GM18861 (cell line): ENCODE measurements around the gene TBCCD1.
"Not testable (repeated sequence)": the region's sequence is repeated elsewhere in the genome, so short reads cannot be mapped to it uniquely, and the experiment has no call there.

ENCODE experiments used
- ATAC-seq: cut with Tn5 transposase; IDR thresholded peaks from one replicate; pipeline ENCODE4 v1.9.1; 2021; ENCODE audit not compliant: unreplicated experiment

TBCCD1 gene

DNA sequence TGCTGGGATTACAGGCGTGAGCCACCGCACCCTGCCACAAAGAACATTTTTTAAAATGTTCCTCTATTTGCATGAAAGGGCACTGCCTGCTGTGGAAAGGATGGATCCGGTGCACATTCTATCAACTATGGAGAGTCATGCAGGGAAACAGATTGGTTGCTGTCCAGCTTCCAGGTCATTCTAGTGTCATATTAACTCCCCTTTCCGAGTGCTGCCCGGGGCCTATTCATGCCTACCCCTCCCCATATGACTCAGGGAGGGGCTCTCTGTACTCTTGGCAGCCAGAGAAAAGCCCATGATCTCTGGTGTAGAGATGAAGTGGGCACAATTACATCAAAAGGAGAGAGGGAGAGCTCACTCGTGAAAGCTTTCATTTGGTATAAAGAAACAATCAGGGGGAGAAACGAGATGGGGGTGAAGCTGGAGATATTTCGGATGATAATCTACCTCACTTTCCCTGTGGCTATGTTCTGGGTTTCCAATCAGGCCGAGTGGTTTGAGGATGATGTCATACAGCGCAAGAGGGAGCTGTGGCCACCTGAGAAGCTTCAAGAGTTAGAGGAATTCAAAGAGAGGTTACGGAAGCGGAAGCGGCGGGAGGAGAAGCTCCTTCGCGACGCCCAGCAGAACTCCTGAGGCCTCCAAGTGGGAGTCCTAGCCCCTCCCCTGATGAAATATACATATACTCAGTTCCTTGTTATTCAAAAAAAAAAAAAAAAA, 29.6 kb upstream of the TBCCD1 start:
- no peak for ATAC-seq

DNA sequence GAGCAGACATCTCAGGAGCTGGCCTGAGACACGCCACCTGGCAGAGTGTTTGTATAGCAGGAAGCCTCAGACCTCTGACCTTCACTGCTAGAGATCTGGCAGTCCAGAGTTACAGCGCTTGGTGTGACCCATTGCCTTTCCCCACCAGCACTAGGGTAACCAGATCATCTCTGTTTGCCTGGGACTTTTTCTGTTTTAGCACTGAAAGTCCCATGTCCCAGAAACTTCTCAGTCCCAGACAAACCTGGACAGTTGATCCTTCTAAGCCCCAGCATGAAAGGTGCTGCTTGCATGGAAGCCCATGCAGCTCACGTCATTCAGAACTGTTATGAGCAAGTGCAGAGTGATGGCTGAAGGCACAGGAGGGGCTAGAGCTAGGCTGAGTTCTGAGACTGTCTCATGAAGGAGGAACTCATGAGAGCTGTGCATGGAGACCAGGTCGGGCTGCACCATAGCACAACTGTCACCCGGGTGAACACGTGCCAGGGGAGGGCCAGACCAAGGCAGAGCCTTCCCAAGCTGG, 27.5 kb upstream of the TBCCD1 start:
- no peak for ATAC-seq

DNA sequence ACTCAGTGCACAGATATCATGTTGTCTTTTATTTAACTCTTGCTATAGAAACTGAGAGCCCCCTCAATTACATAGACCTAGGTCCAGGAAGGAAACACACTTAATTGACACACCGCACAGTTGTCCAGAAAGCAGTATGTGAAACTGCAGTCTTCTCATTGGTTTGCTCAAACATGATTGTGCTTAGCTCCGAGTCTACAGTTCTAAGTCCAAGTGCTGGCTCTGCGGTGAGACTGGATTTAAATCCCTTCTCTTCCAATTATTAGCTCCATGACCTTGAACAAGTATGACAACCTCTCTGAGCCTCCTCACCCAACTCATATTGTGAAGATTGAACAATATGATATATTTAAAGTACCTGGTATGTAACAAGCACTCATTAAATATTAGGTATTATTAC, 26.7 kb upstream of the TBCCD1 start:
- no peak for ATAC-seq

DNA sequence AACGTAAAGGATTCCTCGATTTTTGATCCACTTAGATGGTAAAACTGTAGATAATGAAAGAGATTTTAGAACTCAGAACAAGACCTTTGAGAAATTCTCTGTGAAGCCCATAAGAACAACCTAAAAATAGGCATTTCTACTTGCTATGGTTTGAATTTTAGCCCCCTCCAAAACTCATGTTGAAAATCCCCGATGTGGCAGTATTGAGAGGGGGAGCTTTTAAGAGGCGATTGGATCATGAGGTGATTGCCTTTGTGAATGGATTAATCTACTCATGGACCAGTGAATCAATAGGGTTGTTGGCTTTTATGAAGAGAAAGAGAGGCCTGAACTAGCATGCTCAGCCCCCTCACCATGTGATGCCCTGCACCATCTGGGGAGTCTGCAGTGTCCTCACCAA, 25.5 kb upstream of the TBCCD1 start:
- no peak for ATAC-seq

DNA sequence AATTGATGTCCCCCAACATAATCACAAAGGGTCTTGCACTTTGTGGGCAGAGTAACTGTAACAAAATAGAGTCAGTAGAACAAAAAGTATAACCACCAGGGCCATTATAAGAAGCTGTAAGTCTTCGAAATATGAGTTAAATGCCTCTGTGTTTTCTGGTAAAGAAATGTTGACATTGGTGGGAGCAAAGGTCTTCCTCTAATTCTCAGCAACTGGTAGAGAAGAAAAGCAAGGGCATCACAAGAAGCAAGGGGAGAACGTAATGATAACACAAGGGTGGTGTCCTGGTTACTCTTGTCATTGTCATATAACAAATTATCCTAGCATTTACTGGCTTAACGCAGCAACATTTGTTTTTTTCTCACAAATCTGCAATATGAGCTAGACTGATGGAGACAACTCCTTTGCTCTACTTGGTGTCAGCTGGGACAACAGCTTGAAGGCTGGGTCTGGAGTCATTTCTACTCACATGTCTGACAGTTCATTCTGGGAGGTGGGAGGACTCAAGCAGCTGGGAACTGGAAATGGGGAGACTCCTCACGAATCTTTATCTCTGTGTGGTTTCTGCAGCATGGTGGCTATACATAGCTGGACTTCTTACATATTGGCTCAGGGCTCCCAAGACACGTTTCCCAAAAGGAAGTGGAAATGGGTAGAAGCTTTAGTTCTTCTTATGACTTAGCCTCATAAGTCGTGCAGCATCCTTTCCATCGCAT, 23.6 kb upstream of the TBCCD1 start:
- no peak for ATAC-seq

DNA sequence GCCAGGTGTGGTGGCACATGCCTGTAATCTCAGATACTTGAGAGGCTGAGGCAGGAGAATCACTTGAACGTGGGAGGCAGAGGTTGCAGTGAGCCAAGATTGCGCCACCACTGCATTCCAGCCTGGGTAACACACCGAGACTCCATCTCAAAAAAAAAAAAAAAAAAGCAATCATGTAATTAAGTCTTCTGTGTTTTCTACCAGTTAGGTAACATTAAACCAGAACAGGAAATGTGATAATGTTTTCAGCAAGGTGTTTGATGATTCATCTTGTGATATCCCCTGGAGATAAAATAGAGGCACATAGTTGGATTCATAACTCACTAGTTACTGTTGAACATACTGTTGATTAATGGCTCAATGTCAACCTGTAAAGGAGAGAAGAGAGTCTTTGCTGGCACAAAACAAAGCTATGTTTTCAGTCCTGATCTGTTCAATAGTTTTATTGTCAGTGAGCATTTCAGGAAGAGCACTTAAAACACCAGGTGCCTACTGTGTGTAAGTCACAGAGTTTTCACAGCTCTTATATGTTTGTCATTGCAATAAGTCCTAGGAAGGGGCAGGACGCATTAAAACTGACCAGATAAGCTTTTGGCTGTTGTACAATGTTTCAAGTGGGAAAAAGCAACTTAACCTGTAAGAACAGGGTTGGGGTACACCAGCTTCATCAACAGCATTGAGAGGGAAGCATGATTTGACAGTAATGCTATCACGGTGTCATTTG, 22.9 kb upstream of the TBCCD1 start:
- no peak for ATAC-seq

DNA sequence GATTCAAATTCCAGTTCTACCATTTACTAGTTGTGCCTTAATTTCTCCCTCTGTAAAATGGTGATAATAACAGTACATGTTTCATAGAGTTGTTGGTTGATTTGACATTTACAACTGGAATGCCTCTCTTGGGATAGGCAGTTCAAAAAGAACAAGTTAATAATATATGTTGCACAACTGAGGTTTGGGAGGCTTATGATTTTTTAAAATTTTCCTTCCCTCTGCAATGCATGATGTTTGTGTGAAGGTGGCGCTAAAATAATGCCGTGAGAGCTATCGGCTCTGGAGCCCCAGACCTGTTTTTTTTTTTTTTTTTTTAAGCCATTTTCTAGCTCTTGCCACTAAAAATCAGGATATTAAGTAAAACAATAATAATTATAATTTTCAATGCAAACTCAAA, 22.0 kb upstream of the TBCCD1 start:
- no peak for ATAC-seq

DNA sequence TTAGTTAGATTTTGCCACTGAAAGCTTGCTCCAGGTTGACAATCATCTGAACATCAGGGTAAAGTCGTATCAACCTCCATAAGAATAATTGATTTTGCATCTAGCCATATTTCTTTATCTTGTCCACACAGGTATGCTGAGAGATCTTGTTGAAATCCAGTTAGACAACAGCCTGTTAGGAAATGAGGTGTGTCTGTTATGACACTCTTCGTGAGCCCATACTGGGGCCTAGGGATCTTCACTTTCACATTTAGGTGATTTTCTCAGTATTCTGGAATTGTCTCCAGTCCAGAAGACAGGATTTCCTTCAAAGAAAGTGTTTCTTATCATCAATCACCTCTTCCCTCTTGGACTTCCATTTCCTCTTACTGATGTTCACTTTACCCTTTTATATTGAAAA, 21.5 kb upstream of the TBCCD1 start:
- no peak for ATAC-seq

DNA sequence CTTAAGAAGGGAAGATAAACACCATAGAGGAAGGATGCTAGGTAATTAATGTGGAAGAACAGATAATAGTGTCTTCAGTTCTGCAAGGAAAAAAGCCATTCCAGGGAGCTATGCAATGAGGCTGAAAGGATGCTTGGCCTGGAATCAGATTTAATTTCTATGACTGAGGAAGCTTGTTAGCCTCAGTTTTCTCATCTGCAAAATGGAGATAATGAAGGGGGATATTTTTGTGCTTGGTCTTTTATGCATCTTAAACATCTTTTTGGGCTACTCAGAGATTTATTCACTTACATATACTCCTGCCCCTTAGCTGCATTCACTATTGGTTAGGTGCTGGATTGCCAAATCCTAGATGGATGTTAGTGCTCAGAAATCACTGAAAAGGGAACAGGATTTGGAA, 20.0 kb upstream of the TBCCD1 start:
- no peak for ATAC-seq

DNA sequence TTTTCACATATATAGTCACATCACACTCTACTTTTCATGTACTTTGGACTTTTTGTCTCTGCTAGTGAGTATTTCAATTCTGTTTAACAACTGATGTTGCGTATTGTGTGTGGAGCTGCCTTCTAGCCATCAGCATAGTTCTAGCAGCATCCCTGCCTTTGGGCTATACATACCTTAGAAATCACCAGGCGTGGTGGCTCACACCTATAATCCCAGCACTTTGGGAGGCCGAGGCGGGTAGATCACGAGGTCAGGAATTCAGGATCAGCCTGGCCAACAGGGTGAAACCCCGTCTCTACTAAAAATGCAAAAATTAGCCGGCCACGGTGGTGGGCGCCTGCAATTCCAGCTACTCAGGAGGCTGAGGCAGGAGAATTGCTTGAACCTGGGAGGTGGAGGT, 19.1 kb upstream of the TBCCD1 start:
- not testable (repeated sequence) for ATAC-seq

DNA sequence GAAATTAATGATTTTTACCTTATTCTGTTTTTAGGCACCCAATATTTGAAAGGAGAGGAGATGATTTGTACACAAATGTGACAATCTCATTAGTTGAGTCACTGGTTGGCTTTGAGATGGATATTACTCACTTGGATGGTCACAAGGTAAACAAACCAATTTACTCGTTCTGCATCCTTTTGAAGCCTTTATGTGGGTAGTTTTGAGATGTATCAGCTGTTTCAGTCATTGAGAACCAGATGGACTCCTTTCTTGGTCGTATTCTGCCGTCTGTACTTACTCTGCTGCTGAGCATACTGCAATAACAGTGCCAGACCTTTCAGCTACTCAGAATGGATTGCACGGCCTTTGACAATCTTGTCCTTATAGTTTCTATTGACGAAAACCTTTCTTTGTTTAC, 16.7 kb upstream of the TBCCD1 start:
- no peak for ATAC-seq

DNA sequence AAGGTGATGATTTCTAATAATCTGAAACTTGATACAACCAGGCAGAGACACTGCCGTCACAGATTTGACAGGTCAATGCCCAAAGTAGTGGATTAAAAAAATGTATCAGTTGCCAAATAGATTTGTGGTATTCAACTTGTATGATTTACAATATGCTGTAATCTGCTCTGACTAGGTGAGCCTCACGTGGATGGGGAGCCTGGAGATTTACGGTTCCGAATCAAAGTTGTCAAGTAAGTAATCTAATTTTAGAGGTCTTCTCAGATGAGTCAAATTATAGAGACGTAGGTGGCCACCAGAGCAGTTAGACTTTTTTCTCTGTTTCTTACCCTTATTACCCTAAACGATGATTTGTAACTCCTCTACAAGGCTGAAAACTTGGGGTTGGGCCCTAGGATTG, 15.4 kb upstream of the TBCCD1 start:
- no peak for ATAC-seq

DNA sequence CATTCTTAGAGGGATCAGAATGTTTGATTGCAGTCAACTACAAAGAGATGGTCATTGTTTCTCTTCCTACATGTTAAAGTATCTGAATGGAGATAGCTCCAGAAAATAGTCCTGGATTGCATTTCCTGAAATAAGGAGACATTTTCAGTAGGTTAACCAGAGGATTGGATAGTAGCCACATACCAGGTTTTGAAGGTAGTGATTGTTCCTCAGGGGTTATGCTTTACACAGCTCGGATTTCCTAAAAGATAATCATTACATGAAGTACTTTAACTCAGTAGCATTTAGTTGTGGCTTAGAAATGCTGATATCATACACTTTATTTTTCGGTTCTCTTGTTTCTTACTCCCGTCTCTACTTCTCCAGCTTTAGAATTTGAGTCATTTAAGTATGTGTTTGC, 13.6 kb upstream of the TBCCD1 start:
- ATAC-seq: no peak

DNA sequence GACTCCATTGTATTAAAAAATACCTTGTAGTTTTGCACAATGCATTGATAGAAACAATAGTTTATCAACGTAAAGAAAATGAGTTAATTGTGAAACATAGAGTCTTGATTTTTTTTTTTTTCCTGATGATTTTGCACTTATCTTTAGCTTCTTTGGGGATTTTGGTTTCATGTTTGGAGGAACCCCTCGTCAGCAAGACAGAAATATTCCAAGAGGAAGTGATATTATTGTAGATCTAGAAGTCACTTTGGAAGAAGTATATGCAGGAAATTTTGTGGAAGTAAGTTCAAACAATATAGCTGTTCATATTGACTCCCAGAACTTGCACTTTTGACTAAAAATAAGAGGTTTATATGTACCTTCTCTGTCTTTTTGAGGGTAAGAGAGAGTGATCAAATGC, 10.4 kb upstream of the TBCCD1 start:
- no peak for ATAC-seq

DNA sequence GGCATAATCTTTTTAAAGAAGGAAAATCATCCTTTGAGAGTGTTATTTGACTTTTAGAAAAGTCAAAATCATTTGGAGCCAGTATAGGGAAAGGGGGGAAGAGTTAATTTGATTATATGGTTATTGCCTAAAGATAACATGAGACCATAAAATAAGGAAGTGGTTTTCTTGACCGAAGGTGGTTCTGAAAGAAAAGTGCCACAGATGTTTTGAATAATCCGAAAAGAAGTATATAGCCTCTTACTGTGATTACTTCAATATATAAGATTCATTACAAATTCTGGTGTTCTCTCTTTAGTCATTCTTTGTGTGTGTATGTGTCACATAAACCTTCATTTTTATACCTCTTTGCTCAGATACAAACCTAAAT, 4.5 kb upstream of the TBCCD1 start:
- ATAC-seq: no peak

DNA sequence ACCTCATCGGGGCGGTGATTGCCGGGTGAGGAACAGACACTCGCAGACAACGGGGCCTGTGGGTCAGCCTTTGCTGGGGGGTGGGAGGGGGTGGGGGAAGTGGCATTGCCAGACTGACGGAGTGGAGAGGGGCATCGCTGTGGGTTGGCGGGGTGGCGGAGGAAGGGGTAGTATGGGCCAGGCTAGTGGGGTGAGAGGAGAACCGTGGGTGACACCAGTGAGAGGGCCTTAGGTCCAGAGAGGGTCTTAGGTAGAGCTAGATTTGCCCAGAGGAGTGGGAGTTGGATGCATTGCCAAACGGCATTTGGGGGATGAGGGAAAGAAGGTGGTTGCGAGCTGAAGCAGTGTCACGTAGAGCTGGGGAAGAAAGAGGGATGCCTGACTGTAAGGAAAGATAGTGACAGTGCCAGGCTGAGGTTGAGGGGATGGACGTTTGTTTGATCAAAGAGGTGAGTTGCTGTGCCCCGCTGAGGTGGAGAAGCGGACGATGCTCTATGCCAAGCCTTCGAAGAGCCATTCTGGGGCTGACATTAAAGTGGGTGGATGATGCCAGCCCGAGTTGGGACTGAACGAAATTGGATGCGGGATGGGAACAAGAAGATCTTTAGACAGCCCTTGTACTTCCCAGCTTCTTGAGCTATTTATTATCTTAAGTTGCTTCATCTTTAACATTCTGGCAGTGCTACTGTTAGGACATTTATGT, 4.0 kb upstream of the TBCCD1 start:
- ATAC-seq: no peak

DNA sequence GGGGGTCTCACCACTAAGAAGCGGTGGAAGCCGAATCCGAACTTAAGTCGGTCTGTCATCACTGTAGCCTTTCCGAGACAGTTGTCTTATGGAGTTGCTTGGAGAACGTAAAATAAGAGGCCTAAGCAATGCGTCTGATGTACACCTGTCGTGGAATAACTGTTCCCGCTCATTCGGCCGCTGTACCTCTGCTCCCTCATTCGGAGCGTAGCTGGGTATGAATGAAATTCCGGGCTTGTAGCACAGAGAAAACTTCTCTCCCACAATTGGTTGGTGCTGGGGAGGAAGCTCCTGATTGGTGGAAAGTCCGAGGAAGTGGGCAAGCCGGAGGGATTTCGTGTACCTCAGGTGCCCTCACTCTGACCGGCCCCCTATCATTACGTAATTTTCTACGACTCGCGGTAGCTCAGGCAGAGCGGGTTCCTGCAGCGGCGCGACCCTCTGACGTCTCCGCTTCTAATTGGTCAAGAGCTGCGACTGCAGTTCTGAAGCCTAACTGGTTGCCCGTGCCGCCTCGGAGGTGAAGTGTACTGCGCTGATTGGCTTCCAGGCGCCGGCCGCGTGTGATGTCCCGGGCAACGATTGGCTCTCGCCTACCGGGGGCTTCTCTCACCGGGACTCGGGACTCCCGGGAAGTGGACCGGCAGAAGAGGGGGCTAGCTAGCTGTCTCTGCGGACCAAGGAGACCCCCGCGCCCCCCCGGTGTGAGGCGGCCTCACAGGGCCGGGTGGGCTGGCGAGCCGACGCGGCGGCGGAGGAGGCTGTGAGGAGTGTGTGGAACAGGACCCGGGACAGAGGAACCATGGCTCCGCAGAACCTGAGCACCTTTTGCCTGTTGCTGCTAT, 3.2 kb upstream of the TBCCD1 start, which contains the start of gene DNAJB11:
Gene DNAJB11 (plus strand): TSS at position 625 of the 845 bp plus-strand sequence. CDS start 178 bp downstream, at position 803.
- peak; percentile 85 for ATAC-seq

DNA sequence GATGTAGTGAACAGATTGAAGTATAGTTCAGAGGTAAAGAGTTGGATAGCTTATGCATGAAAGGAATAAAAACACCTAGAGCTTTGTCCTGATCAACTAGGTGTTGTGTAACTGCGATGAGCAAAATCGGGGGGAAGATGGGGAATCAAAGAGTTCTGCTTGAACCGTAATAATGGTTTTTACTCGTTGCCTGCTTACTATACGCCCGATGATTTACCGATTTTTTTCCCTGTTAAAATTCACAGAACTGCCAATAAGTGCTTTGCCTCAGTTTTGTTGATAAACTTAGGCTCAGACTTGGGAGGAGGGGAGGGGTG, 2.6 kb upstream of the TBCCD1 start:
- ATAC-seq: no peak

DNA sequence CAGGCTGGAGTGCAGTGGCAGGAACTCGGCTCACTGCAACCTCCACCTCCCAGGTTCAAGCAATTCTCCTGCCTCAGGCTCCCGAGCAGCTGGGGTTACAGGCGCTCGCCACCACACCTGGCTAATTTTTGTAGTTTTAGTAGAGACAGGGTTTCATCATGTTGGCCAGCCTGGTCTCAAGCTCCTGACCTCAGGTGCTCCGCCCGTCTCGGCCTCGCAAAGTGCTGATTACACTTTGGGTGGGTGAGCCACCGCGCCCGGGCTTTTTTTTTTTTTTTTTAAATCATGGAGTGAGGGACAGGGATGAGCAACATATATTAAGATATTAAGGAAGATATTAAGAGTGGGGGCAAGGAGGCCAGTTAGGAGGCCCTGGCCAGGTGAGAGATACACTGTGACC, 2.2 kb upstream of the TBCCD1 start:
- ATAC-seq: not testable (repeated sequence)

DNA sequence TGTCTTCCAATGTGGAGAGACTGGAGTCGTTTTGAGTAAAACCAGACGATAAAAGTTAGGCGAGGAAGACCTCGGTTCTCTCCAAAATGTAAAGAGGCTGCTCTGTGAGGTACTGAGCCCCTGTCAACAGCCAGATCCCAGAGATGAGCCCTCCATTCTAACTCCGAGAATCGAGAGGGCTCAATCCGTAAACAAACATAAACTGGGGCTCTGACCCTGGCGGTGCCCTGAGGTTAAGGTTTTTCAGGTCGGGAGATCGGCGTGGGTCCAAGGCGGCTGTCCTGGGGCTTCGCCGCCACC, 417 bp downstream of the TBCCD1 start:
- no peak for ATAC-seq

DNA sequence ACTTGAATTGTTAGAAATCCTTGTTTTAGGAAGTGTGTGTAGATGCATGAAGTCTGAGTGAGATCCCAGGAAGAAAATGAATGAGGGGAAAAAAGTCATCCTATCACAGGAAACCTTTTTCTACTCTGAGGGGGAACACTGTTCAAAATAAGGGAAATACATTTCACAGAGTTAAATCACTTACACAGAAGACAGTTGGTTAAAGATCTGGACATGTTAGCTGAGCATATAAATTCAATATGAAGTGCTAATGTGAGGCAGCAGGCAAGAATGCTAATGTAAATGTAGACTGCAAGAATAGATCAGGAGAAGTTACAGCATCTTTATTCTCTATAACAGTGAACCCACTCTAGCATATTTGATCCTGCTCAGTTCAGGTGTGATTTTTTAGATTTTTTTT, 2.6 kb downstream of the TBCCD1 start:
- no peak for ATAC-seq
